Gastrocnemius medialis (tissue), 4 donors: Measurements from ENCODE around the gene CHST15. TPM values are rescaled to one million over a fixed set of nuclear protein-coding genes. Genes with fewer than 3 reads are reported as not detected.

Source experiments
- ATAC-seq, 2 donors: fragments of 150-250 bp; one replicate each; pipeline ENCODE4 v1.9.1; 2016
- DNase-seq, 2 donors: peaks; one replicate each; pipeline ENCODE4 v3.0.0-alpha.2; 2019
- H3K27ac ChIP-seq, 4 donors: fragments of 200-600 bp; sonication (generic); 1 replicate in 1 of 4; 2 replicates in 3 of 4; pipeline ENCODE4 v1.5.1; 2016 to 2018; ENCODE audit warnings: mild to moderate bottlenecking in 2 of 4, moderate library complexity in 1 of 4
- H3K27me3 ChIP-seq, 3 donors: fragments of 200-600 bp; sonication (generic) in 2 of 3; 1 replicate in 1 of 3; 2 replicates in 2 of 3; pipeline versions ENCODE4 v1.5.1 to v1.6.0; 2016 to 2019; ENCODE audit warnings: mild to moderate bottlenecking in 1 of 3, moderate library complexity in 1 of 3
- H3K36me3 ChIP-seq, 2 donors: fragments of 200-600 bp; sonication (generic) in 1 of 2; one replicate each; pipeline ENCODE4 v1.5.1; 2017 to 2018
- H3K4me1 ChIP-seq, 2 donors: fragments of 200-600 bp; sonication (generic) in 1 of 2; one replicate each; pipeline ENCODE4 v1.5.1; 2016 to 2017; ENCODE audit warnings: mild to moderate bottlenecking in 2 of 2
- H3K4me3 ChIP-seq, 4 donors: fragments of 200-600 bp; sonication (generic) in 3 of 4; 1 replicate in 1 of 4; 2 replicates in 3 of 4; pipeline ENCODE4 v1.5.1; 2016 to 2019; ENCODE audit warnings: mild to moderate bottlenecking in 2 of 4
- H3K9me3 ChIP-seq, 3 donors: fragments of 200-600 bp; sonication (generic) in 2 of 3; 1 replicate in 1 of 3; 2 replicates in 2 of 3; pipeline ENCODE4 v1.5.1; 2016 to 2019
- CTCF ChIP-seq, 5 experiments: fragments of 450-650 bp in 3 of 5; fragments of 200-600 bp in 2 of 5; sonication (generic) in 2 of 5; IDR thresholded peaks in 4 of 5; conservative IDR thresholded peaks in 1 of 5; 1 replicate in 4 of 5; 2 replicates in 1 of 5; pipeline ENCODE4 v1.5.1; 2016 to 2019; ENCODE audit warnings: antibody characterized with exemption in 5 of 5, mild to moderate bottlenecking in 3 of 5, moderate library complexity in 3 of 5
- POLR2A ChIP-seq, 2 donors: fragments of 450-650 bp; IDR thresholded peaks; one replicate each; pipeline ENCODE4 v1.6.1; 2017; ENCODE audit warnings: antibody characterized with exemption in 2 of 2, mild to moderate bottlenecking in 2 of 2, moderate library complexity in 2 of 2
- in situ Hi-C, 4 donors: fragments of 200-750 bp; cut with MboI; loops; one replicate each; pipeline versions ENCODE4 v1.15.0 to v1.8.0; 2017; ENCODE audit warnings: low sequenced_read_pairs in 4 of 4
- intact Hi-C: fragments of 100-400 bp; cut with DNase I; formaldehyde crosslinking; loops from one replicate; pipeline ENCODE4 v1.15.1; 2023; ENCODE audit warnings: low total_unique reads
- total RNA-seq, 4 donors: library from RNA; depleted of rRNA; stranded (reverse); fragments of >200 nt; gene quantifications; one replicate each; pipeline versions ENCODE4 v1.1.0 to v1.2.3, GENCODE V29; 2016

CHST15 gene
- total RNA-seq, 4 donors from 2014 or later: 9.0 to 32.2 (median 20.3) TPM

- Histone ChIP-seq H3K36me3 (no peaks in the 10 kb centered on the region), H3K27me3 (no peaks in the 10 kb centered on the region), H3K4me3 (no peak overlapping the region), H3K27ac (no peak overlapping the region), H3K4me1 (peaks cover 4 to 13% of the 10 kb centered on the region in 2 donors), H3K9me3 (no peaks in the 10 kb centered on the region)
- intact Hi-C loops (no loop called here), in situ Hi-C loops (no loop called here)
- TF ChIP-seq CTCF (IDR thresholded peaks at IDR 0.05 in 4 of 5, conservative IDR thresholded peaks at IDR 0.05 in 1 of 5) (no peak), POLR2A (IDR thresholded peaks at IDR 0.05) (no peak)
- no peak for ATAC-seq
- DNase-seq: no peak
Measured at GRCh38 chr10:124117833-124118232, 24.4 kb upstream of the CHST15 start.

DNA sequence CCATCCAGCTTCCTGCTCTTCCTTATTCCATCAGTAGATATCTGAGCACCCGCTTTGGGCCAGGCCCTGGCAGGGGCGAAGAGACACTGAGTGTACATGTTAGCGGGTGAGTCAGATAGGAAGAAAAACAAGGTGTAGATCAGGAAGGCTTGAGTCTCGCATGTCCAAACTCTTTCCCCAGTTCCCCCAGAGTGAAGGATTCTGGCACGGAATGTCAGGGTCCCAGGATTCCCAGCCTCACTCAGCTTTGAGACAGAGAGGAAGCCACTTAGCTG is 24.1 kb upstream of the CHST15 start:
- TF ChIP-seq CTCF (IDR thresholded peaks at IDR 0.05 in 4 of 5, conservative IDR thresholded peaks at IDR 0.05 in 1 of 5): no peak
- no peak for TF ChIP-seq POLR2A (IDR thresholded peaks at IDR 0.05)
- intact Hi-C loops: no loop called here
- no peak overlapping the region for H3K27ac ChIP-seq
- ATAC-seq (no peak), DNase-seq (no peak)
- H3K9me3 ChIP-seq: no peaks in the 10 kb centered on the region
- H3K4me3 ChIP-seq: no peak overlapping the region
- peaks cover 4 to 9% of the 10 kb centered on the region in 2 donors for H3K4me1 ChIP-seq
- in situ Hi-C loops: no loop called here
- H3K27me3 ChIP-seq: no peaks in the 10 kb centered on the region
- no peaks in the 10 kb centered on the region for H3K36me3 ChIP-seq

GRCh38 chr10:124116771-124117510 is 23.5 kb upstream of the CHST15 start:
- peaks cover 4 to 6% of the 10 kb centered on the region in 2 donors for H3K4me1 ChIP-seq
- H3K27ac ChIP-seq: peak overlapping the region in 1 of 4 donors; percentile 9
- in situ Hi-C loops (no loop called here), intact Hi-C loops (no loop called here)
- H3K9me3 ChIP-seq: no peaks in the 10 kb centered on the region
- H3K27me3 ChIP-seq: no peaks in the 10 kb centered on the region
- H3K36me3 ChIP-seq: no peaks in the 10 kb centered on the region
- ATAC-seq (no peak), DNase-seq (no peak)
- no peak overlapping the region for H3K4me3 ChIP-seq
- no peak for TF ChIP-seq POLR2A (IDR thresholded peaks at IDR 0.05)
- no peak for TF ChIP-seq CTCF (IDR thresholded peaks at IDR 0.05 in 4 of 5, conservative IDR thresholded peaks at IDR 0.05 in 1 of 5)

- Histone ChIP-seq H3K27ac (no peak overlapping the region), H3K27me3 (no peaks in the 10 kb centered on the region), H3K9me3 (no peaks in the 10 kb centered on the region), H3K36me3 (no peaks in the 10 kb centered on the region), H3K4me3 (no peak overlapping the region), H3K4me1 (no peaks in the 10 kb centered on the region)
- ATAC-seq: no peak
- TF ChIP-seq CTCF (IDR thresholded peaks at IDR 0.05 in 4 of 5, conservative IDR thresholded peaks at IDR 0.05 in 1 of 5) (no peak), POLR2A (IDR thresholded peaks at IDR 0.05) (no peak)
- in situ Hi-C loops: no loop called here
- intact Hi-C loops: no loop called here
- DNase-seq: no peak
Measured at GRCh38 chr10:124114696-124115095, 21.3 kb upstream of the CHST15 start.
